Measurements from ENCODE around the gene SPON1.

Gene SPON1

GRCh38 chr11:13944016-13944415 is 18.5 kb upstream of the SPON1 start:
- H3K4me3 ChIP-seq (ENCODE audit: control insufficient read depth, low read depth, low read length), result no peak overlapping the region
- TF ChIP-seq, protein P1, sequence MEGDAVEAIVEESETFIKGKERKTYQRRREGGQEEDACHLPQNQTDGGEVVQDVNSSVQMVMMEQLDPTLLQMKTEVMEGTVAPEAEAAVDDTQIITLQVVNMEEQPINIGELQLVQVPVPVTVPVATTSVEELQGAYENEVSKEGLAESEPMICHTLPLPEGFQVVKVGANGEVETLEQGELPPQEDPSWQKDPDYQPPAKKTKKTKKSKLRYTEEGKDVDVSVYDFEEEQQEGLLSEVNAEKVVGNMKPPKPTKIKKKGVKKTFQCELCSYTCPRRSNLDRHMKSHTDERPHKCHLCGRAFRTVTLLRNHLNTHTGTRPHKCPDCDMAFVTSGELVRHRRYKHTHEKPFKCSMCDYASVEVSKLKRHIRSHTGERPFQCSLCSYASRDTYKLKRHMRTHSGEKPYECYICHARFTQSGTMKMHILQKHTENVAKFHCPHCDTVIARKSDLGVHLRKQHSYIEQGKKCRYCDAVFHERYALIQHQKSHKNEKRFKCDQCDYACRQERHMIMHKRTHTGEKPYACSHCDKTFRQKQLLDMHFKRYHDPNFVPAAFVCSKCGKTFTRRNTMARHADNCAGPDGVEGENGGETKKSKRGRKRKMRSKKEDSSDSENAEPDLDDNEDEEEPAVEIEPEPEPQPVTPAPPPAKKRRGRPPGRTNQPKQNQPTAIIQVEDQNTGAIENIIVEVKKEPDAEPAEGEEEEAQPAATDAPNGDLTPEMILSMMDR (conservative IDR thresholded peaks at IDR 0.05; ENCODE audit: control insufficient read depth, insufficient read depth, low read depth, low read length), result no peak
- no peak for DNase-seq (ENCODE audit: low read depth)

DNA sequence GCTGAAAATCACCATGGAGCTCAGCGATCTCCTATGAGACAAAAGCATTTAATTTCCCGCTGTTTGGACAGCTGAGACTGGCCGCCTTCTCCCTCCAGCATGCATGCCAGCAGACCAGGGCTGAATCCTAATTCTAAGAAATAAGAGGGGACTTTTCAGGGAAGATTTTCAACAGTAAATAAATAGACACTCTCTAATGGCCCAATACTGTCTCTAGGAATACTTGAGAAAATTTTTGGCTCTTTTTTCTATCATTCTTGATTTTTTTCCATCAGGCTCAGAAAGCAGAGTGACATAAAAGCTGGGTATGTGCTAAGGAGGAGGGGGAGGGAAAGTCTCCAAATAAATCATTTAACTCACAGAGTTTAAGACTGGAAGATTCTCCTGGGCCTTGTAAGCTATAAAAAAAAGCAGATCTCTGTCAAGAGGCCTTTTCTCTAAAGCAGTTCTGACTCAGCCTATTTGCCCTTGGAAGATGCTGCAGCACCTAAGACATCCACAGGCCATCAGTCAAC is 17.6 kb upstream of the SPON1 start:
- DNase-seq (ENCODE audit: low read depth), result peak; percentile 44
- TF ChIP-seq, protein P1 (conservative IDR thresholded peaks at IDR 0.05; ENCODE audit: control insufficient read depth, insufficient read depth, low read depth, low read length), result no peak
- H3K4me3 ChIP-seq (ENCODE audit: control insufficient read depth, low read depth, low read length), result no peak overlapping the region

DNA sequence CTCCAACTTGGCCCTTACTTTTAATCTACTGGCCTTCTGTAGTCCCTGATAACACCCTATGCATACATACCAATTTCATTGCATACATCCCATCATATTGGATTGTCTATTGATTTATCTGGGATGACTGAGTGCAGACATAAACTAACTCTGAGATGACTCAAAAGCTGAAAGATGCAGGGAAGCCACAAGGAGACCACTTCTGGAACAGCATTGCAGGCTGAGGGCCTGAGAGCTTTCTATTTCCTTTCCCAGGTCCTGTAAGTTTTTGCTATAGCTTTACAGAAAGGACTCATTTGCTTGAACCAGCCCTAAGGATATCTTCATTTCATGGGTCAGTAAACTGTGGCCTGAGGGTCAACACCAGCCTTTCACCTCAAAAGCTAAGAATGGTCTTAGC is 15.1 kb upstream of the SPON1 start:
- TF ChIP-seq, protein P1 (conservative IDR thresholded peaks at IDR 0.05; ENCODE audit: control insufficient read depth, insufficient read depth, low read depth, low read length), result no peak
- peak; percentile 22 for DNase-seq (ENCODE audit: low read depth)
- no peak overlapping the region for H3K4me3 ChIP-seq (ENCODE audit: control insufficient read depth, low read depth, low read length)

GRCh38 chr11:13949876-13950275 is 12.6 kb upstream of the SPON1 start:
- H3K4me3 ChIP-seq (ENCODE audit: control insufficient read depth, low read depth, low read length), result no peak overlapping the region
- no peak for DNase-seq (ENCODE audit: low read depth)
- TF ChIP-seq, protein P1 (conservative IDR thresholded peaks at IDR 0.05; ENCODE audit: control insufficient read depth, insufficient read depth, low read depth, low read length), result no peak

GRCh38 chr11:13952221-13952620 is 10.3 kb upstream of the SPON1 start:
- TF ChIP-seq, protein P1 (conservative IDR thresholded peaks at IDR 0.05; ENCODE audit: control insufficient read depth, insufficient read depth, low read depth, low read length), result no peak
- DNase-seq (ENCODE audit: low read depth), result no peak

DNA sequence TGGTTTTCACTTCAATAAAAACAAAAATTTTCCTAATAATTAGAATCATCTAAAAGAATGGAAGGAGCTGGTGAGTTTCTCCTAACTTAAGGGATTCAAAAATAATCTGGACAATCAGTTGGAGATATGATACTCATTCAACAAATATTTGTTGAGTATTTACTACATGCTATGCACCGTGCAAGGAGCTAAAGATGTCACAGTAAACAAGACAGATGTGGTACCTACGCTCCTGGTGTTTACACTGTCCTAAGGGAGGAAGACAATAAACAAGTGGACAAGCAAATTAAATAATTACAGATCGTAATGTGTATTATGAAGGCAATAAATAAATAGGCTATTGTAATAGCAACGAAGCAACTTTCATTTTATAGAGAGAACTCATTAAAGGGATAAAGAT is 9.9 kb upstream of the SPON1 start:
- no peak overlapping the region for H3K4me3 ChIP-seq (ENCODE audit: control insufficient read depth, low read depth, low read length)
- no peak for DNase-seq (ENCODE audit: low read depth)
- TF ChIP-seq, protein P1 (conservative IDR thresholded peaks at IDR 0.05; ENCODE audit: control insufficient read depth, insufficient read depth, low read depth, low read length), result no peak

More at GRCh38 chr11:13952221-13952620, 10.3 kb upstream of the SPON1 start:
- no peak overlapping the region for H3K4me3 ChIP-seq (ENCODE audit: control insufficient read depth, low read depth, low read length)

DNA sequence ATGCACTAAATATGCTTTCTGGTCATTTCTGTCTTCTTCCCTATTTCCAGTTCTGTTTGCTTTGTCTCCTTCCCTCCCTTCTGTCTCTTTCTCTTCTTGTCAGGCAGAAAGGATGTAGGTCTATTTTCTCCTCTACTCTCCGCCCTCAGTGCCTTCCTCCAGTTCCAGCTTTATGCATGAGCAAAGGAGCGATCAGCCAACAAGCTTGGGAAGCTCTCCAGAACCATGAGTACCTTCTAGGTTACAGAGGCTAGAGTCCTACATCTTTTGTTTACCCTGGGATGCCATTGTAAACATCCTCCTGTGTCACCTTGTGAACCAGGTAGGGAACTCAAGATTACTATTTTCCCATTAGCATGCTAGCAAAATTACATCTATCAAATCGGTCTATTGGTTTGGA is 7.9 kb upstream of the SPON1 start:
- TF ChIP-seq, protein P1 (conservative IDR thresholded peaks at IDR 0.05; ENCODE audit: control insufficient read depth, insufficient read depth, low read depth, low read length), result no peak
- no peak overlapping the region for H3K4me3 ChIP-seq (ENCODE audit: control insufficient read depth, low read depth, low read length)
- no peak for DNase-seq (ENCODE audit: low read depth)
